Panc1 (cell line): ENCODE measurements around the gene KCNMA1. TPM values are rescaled to one million over a fixed set of nuclear protein-coding genes. Genes with fewer than 3 reads are reported as not detected.

Source experiments
- ATAC-seq: fragments of 200-7000 bp; cut with Tn5 transposase; 2 replicates; pipeline ENCODE4 v1.9.1; 2020; ENCODE audit warnings: mild to moderate bottlenecking, moderate library complexity
- BruUV-seq: library from RNA; stranded (reverse); fragments of 400-500 nt; replicated peaks from 2 replicates; lab custom pipeline; 2021; lab: Mats Ljungman, UMichigan
- CTCF ChIA-PET: fragments of 300-600 bp; sonication (Branson Sonifier 250); formaldehyde crosslinking; loops from one replicate; lab custom pipeline; 2022; ENCODE audit warnings: antibody characterized with exemption; lab: Charles Lee
- POLR2A ChIA-PET: fragments of 300-600 bp; sonication (Branson Sonifier 250); formaldehyde crosslinking; loops from one replicate; lab custom pipeline; 2022; ENCODE audit warnings: antibody characterized with exemption; lab: Charles Lee
- DNase-seq: peaks from one replicate; pipeline ENCODE4 v3.0.0-alpha.2; 2010; ENCODE audit warnings: low read depth, low spot score
- H3K27ac ChIP-seq: 2 replicates; pipeline ENCODE4 v1.5.1; 2011; ENCODE audit warnings: mild to moderate bottlenecking, low read length, inconsistent platforms
- H3K27me3 ChIP-seq: fragments of 200-500 bp; sonication (Bioruptor generic); 2 replicates; pipeline ENCODE4 v1.6.0; 2014; ENCODE audit warnings: low read length, inconsistent platforms; ENCODE audit not compliant: control insufficient read depth, insufficient read depth
- H3K36me3 ChIP-seq: fragments of 200-500 bp; sonication (Bioruptor generic); 2 replicates; pipeline ENCODE4 v1.5.1; 2014; ENCODE audit warnings: inconsistent platforms, mild to moderate bottlenecking, low read length, moderate library complexity; ENCODE audit not compliant: control insufficient read depth, insufficient read depth
- H3K4me1 ChIP-seq: 2 replicates; pipeline ENCODE4 v1.5.1; 2011; ENCODE audit warnings: inconsistent platforms, mild to moderate bottlenecking, low read length, moderate library complexity; ENCODE audit not compliant: control insufficient read depth, insufficient read depth
- H3K4me3 ChIP-seq, 2 experiments: 2 replicates each; pipeline ENCODE4 v1.5.1; 2011 to 2012; ENCODE audit warnings: low read depth in 2 of 2, low read length in 2 of 2, mild to moderate bottlenecking in 2 of 2, inconsistent platforms in 1 of 2, moderate library complexity in 1 of 2
- H3K9me3 ChIP-seq: fragments of 200-500 bp; sonication (Bioruptor generic); 2 replicates; pipeline ENCODE4 v1.5.1; 2014; ENCODE audit warnings: low read depth, mild to moderate bottlenecking, inconsistent platforms, low read length, moderate library complexity; ENCODE audit not compliant: control insufficient read depth, insufficient read depth
- POLR2AphosphoS5 ChIP-seq: IDR thresholded peaks from 2 replicates; pipeline ENCODE4 v1.6.1; 2012; ENCODE audit warnings: mild to moderate bottlenecking, low read depth, low read length, moderate library complexity
- SIN3A ChIP-seq: IDR thresholded peaks from 2 replicates; pipeline ENCODE4 v1.6.1; 2012; ENCODE audit warnings: low read depth, mild to moderate bottlenecking, low read length, moderate library complexity, borderline replicate concordance; ENCODE audit not compliant: insufficient read depth
- TCF7L2 ChIP-seq: IDR thresholded peaks from 2 replicates; pipeline ENCODE4 v1.6.1; 2011; ENCODE audit warnings: mild to moderate bottlenecking, low read depth, low read length, inconsistent platforms
- in situ Hi-C: cut with HindIII; loops from 2 replicates; pipeline ENCODE4 v1.10.0; 2016; ENCODE audit warnings: low sequenced_read_pairs, low pct_unique_long_range_greater_than_20kb
- intact Hi-C: fragments of 100-400 bp; cut with micrococcal nuclease; formaldehyde crosslinking; loops from one replicate; pipeline ENCODE4 v1.10.0; 2022; ENCODE audit not compliant: unreplicated experiment
- total RNA-seq: library from RNA; stranded (reverse); gene quantifications from one replicate; pipeline ENCODE4 v1.2.1, GENCODE V29; 2021; ENCODE audit not compliant: unreplicated experiment
- TF ChIP-seq, protein P1 (sequence below), 2 experiments: IDR thresholded peaks; 2 replicates each; pipeline ENCODE4 v1.6.1; 2011 to 2012; ENCODE audit warnings: low read depth in 2 of 2, control low read depth in 1 of 2, low read length in 1 of 2, mild to moderate bottlenecking in 1 of 2, moderate library complexity in 1 of 2; ENCODE audit not compliant: insufficient read depth in 1 of 2
- TF ChIP-seq, protein P2 (sequence below): fragments of 450-650 bp; IDR thresholded peaks from 2 replicates; pipeline ENCODE4 v1.5.1; 2017; ENCODE audit warnings: mild to moderate bottlenecking

Gene KCNMA1
- total RNA-seq, 1 experiment from 2014 or later, result 91.9 TPM

DNA sequence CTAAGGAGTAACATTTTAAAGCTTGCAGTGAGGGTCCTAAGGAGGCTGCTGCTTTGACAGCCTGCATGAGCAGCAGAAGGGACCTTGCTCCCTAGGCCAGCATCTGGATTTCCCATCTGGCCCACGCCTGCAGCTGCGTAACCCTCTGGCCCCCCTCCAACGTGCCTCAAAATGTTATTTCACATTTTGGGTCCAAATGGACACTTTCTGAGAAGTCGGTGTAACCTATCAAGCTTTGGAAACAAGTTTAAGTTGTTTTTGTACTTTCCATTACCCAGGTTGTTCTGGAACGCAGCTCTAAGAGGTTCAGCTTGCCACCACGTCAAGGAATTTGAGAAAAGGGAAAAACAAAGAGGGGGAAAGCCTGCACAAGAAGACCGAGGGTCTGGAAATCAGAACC, 338.3 kb downstream of the KCNMA1 start:
- H3K27me3 ChIP-seq, result no peaks in the 10 kb centered on the region
- POLR2A ChIA-PET, result no interaction called here
- ATAC-seq (no peak), DNase-seq (no peak)
- no TSS peak for BruUV-seq
- TF ChIP-seq TCF7L2, result no peak
- TF ChIP-seq SIN3A, result no peak
- TF ChIP-seq, protein P1, sequence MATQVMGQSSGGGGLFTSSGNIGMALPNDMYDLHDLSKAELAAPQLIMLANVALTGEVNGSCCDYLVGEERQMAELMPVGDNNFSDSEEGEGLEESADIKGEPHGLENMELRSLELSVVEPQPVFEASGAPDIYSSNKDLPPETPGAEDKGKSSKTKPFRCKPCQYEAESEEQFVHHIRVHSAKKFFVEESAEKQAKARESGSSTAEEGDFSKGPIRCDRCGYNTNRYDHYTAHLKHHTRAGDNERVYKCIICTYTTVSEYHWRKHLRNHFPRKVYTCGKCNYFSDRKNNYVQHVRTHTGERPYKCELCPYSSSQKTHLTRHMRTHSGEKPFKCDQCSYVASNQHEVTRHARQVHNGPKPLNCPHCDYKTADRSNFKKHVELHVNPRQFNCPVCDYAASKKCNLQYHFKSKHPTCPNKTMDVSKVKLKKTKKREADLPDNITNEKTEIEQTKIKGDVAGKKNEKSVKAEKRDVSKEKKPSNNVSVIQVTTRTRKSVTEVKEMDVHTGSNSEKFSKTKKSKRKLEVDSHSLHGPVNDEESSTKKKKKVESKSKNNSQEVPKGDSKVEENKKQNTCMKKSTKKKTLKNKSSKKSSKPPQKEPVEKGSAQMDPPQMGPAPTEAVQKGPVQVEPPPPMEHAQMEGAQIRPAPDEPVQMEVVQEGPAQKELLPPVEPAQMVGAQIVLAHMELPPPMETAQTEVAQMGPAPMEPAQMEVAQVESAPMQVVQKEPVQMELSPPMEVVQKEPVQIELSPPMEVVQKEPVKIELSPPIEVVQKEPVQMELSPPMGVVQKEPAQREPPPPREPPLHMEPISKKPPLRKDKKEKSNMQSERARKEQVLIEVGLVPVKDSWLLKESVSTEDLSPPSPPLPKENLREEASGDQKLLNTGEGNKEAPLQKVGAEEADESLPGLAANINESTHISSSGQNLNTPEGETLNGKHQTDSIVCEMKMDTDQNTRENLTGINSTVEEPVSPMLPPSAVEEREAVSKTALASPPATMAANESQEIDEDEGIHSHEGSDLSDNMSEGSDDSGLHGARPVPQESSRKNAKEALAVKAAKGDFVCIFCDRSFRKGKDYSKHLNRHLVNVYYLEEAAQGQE (IDR thresholded peaks at IDR 0.05; ENCODE audit: insufficient read depth in 1 of 2, low read depth in 2 of 2, low read length in 1 of 2), result no peak
- TF ChIP-seq, protein P2, sequence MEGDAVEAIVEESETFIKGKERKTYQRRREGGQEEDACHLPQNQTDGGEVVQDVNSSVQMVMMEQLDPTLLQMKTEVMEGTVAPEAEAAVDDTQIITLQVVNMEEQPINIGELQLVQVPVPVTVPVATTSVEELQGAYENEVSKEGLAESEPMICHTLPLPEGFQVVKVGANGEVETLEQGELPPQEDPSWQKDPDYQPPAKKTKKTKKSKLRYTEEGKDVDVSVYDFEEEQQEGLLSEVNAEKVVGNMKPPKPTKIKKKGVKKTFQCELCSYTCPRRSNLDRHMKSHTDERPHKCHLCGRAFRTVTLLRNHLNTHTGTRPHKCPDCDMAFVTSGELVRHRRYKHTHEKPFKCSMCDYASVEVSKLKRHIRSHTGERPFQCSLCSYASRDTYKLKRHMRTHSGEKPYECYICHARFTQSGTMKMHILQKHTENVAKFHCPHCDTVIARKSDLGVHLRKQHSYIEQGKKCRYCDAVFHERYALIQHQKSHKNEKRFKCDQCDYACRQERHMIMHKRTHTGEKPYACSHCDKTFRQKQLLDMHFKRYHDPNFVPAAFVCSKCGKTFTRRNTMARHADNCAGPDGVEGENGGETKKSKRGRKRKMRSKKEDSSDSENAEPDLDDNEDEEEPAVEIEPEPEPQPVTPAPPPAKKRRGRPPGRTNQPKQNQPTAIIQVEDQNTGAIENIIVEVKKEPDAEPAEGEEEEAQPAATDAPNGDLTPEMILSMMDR, result no peak
- TF ChIP-seq POLR2AphosphoS5, result no peak
- intact Hi-C loops (no loop called here), in situ Hi-C loops (no loop called here)
- no peaks in the 10 kb centered on the region for H3K36me3 ChIP-seq
- H3K4me1 ChIP-seq, result 0 out of 2 replicates have a peak, but pooled peaks cover 2% of the 10 kb centered on the region
- H3K4me3 ChIP-seq, result no peak overlapping the region
- CTCF ChIA-PET, result no interaction called here
- peaks cover 3% of the 10 kb centered on the region; the same call in 1 of the 2 replicates for H3K9me3 ChIP-seq
- H3K27ac ChIP-seq, result no peak overlapping the region

DNA sequence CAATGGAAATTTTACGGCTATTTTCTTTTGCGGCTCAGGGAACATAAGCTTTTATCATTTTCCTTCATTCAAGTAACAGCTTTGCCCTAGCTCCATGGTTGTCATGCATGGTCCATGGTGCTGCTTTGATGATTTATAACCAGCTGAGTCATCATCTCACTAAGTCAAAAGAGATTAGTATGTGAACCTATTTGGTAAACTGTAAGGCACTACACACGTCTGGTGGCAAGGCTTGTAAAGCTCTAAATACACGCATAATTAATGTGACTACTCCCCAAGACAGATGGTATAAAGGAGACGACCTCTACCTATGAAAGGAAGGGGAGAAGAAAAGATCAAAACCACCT, 340.2 kb downstream of the KCNMA1 start:
- ChIA-PET CTCF (interaction anchor here (0.8 kb wide), 1 partner anchor 93 kb away, joined by 3 read pairs; no protein-coding TSS in a partner anchor), POLR2A (interaction anchor here (0.6 kb wide), 1 partner anchor 105 kb away, joined by 3 read pairs; no protein-coding TSS in a partner anchor)
- Histone ChIP-seq H3K36me3 (no peaks in the 10 kb centered on the region), H3K4me3 (no peak overlapping the region), H3K27me3 (no peaks in the 10 kb centered on the region), H3K27ac (no peak overlapping the region), H3K9me3 (no peaks in the 10 kb centered on the region), H3K4me1 (peaks cover 2% of the 10 kb centered on the region; the same call in 1 of the 2 replicates)
- intact Hi-C loops (no loop called here), in situ Hi-C loops (no loop called here)
- DNase-seq (no peak), ATAC-seq (0 out of 2 replicates have a peak, but pooled peaks have one; percentile 13)
- TF ChIP-seq TCF7L2 (no peak), SIN3A (no peak), POLR2AphosphoS5 (no peak)
- TF ChIP-seq, protein P1 (IDR thresholded peaks at IDR 0.05; ENCODE audit: insufficient read depth in 1 of 2, low read depth in 2 of 2, low read length in 1 of 2), result peak in 1 of 2 experiments; percentile 61; a peak in 2 of 4 replicates
- TF ChIP-seq, protein P2, result no peak
- BruUV-seq, result no TSS peak
